HG02840 (cell line): ENCODE data around the gene ME3.

Source experiments
- ATAC-seq: cut with Tn5 transposase; IDR thresholded peaks from one replicate; pipeline ENCODE4 v1.9.1; 2021; ENCODE audit warnings: mild to moderate bottlenecking, moderate library complexity, moderate number of reproducible peaks; ENCODE audit not compliant: unreplicated experiment, low FRiP score

ME3 gene

DNA sequence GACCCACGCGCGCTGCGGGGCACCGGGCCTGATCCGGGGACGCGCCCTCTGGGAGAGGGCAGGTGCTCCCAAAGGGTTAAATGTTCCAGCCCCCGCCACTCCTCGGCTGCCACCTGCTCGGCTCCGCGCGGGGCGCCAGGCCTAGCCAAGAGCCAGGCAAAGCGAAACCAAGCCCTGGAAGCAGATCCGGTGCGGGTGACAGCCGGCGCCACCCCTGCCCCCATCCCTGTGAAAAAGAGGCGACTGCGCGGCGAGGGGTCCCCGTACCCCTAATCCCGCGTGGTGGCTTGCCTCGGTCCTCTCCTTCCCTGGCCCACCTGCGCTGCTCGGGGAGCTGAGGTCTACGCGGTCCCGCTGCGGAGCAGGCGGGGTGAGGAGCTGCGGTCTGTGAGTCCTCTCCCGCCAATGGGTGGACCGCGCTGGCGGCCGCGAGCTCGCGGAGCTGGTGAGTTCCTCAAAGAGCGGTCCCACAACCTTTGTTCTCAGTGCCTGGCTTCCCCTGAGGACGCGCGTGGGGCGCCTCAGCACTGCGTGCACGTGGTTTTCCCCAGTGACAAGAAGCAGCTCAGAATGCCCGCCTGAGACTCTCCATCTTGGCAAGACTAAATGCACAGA, at the start of gene ME3:
ME3 (minus strand) TSS at position 610 of the 615 bp plus-strand sequence.
- ATAC-seq: no peak

DNA sequence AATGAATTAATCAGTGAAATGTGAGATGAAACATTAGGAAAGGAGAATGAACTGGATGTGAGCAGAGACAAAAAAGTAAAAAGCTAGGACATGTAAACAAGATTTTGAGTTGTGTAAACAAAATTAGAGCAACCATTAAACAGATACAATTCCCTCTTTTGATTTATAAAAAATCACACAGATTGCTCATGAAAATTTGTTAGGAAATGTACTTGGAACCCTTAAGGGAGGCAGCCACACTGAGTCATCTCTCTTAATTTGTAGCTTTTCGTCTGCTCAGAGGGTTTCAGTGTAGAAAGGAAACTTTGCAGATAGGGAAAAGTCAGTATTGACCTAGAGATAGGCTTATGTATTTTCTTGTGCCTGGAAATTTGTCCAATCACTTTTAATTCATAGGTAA, 49.6 kb upstream of the ME3 start:
- ATAC-seq: no peak

DNA sequence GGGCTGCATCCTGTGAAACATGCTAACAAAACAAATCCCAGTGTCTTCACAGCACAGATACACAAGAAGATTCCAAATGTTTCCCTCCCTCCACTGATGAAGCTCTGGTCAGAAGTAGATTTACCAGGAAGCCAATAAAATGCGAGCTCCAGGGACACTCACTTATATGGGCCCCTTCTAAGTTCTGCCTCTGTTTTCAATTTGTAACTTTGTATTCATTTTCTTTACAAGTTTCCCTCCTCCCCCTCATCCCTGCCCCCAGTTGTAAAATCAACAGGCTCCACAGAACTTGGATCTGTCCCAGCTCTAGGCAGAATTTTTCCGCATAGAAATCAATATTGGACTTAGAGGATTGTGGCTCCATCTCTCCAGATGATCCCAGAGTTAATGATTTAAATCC, 48.1 kb upstream of the ME3 start:
- no peak for ATAC-seq

DNA sequence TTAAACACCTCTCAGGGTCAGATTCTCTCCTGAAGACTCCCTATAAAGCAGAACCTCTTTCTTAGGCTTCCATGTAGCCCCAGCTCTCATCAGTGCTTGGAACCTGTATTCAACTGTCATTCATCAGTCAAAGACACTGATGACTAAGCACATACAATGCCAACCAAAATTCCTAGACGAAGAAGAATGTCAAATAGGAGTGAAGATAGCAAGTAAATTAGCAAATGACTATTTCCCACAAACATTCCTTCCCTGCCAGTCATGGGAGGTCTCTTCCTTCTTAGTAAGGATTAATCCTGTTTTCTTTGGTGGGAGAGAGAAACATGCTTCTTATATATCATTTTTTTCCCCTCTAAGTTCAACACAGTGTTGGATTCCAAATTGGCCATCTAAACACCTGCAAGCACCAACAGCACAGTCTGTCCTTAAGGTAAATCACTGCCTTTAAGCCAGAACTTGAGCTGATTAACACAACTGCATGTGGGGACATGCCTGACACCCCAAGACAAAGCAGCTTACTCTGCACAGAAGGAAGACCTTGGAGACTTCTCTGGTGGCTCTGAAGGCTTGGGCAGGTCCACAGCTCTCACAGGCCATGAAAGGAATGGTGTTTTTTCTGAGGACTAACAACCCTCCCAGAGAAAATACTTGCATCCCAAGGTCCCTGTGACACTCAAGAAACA, 47.5 kb upstream of the ME3 start:
- no peak for ATAC-seq

DNA sequence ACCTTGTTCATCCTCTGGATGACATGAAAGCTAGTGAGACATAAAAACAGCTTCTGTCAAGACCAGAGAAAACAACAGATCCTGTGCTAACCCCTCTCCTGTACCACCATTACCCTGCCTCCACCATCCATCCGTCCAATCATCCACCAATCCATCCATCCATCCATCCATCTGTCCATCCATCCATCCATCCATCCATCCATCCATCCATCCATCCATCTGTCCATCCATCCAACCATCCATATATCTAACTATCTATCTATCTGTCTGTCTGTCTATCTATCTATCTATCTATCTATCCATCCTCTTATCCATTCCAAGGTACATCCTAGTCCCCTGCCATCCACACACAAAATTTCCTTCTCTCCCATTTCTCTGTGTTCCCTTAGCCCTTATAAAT, 46.6 kb upstream of the ME3 start:
- ATAC-seq: no peak

DNA sequence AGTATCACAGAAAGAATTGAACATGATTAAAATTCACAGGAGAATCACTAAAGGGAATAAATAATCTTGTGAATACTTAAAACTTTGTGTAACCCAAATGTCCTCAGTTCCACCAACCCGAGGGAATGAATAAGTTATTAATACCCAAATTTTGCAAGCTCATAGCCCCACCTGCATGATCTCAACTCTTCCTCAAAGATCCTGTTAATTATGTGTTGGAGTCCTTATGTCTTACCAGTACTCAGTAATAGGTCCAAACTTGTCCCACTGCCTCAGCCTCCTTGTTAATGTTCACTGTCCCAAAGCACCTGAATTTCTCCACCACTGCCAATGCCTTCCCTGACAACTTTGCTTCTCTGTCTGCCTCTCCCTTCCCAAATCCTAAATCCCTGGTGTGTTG, 46.1 kb upstream of the ME3 start:
- ATAC-seq: no peak

DNA sequence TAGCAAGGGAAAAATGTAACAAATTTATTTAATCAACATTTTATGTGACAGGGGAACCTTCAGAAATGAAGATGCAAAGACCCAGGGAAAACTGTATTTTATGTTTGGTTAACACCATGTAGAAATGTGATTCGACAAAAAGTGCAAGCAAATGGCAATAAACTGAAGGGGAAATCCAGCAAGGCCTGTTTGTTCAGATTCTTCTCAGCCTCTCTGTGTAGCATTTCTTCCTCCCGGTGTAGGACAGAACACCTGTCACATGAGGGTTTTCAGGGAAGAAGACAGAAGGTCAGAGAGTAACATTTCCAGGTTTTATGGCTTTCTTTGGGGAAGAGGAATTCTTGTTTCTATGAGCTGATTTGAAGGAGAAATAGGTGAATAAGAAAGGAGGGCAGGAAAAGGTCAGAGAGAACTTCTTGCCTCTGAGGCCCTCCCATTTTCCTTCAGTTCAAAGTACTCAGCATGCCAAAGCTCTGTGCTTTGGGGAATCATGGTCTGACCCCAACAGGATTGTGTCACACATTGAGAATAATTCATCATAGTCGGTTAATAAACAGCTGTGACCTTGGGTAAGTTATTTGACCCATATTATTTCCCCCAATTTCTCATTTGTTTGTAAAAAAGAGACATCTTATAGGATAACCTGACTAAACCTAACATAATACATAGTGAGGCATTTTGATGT, 45.5 kb upstream of the ME3 start:
- ATAC-seq: no peak

DNA sequence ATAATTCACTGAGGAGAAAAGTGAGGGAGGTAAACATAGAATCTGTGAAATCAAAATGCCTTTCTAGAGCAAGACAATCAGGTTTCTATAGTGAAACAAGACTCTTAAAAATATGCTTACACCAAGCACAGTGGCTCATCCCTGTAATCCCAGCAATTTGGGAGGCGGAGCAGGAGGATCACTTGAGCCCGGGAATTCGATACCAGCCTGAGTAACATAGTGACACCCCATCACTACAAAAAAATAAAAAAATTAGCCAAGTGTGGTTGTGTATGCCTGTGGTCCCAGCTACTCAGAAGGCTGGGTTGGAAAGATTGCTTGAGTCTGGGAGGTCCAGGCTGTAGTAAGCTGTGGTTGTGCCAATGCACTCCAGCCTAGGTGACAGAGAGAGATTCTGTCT, 43.2 kb upstream of the ME3 start:
- ATAC-seq: no peak

DNA sequence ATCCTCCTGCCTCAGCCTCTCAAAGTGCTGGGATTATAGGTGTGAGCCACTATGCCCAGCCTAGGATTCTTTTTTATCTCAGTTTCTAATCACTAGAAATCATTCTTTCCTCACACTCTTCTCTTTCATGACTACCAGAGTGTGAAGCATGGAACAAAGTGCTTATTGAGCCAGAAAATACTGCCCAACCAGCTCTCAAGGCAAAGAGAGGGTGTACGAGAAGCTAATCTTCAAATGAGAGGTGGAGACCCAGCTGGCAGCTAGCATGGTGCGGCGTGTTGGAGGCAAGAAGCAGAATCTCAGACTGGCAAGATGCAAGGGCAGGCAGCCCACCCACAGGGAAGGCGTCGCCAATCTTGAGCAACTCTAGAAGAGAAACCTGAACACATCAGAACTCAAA, 41.1 kb upstream of the ME3 start:
- no peak for ATAC-seq

DNA sequence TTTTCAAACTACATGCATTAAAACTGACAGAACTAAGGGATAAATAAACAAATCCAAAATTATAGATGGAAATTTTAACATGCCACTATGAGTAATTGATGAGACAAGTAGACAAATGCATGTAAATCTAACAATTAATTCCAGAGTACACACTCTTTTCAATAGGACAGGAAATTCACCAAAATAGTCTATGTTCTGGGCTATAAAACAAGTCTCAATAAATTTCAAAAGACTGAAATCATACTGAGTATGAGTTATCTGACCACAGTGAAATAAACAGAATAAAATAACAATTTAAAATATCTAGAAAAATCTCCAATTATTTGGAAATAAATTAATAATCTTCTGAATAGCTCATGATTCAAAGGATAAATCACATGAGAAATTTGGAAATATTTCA, 38.5 kb upstream of the ME3 start:
- no peak for ATAC-seq

DNA sequence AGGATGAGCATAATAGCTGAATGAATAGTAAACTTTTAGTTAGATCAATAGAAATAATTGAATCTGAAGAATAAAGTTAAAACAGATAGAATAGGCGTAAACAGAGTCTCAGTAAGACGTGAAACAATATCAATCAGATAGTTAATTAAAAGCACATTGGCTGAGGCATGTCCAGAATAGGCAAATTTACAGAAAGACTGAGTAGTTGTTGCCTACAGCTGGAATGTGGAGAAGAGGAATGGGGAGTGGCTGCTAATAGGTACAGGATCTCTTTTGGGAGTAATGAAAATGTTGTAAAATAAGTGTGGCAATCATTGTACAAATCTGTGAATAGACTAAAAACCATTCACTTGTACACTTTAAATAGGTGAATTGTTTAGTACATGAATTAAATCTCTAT, 36.3 kb upstream of the ME3 start:
- ATAC-seq: no peak

DNA sequence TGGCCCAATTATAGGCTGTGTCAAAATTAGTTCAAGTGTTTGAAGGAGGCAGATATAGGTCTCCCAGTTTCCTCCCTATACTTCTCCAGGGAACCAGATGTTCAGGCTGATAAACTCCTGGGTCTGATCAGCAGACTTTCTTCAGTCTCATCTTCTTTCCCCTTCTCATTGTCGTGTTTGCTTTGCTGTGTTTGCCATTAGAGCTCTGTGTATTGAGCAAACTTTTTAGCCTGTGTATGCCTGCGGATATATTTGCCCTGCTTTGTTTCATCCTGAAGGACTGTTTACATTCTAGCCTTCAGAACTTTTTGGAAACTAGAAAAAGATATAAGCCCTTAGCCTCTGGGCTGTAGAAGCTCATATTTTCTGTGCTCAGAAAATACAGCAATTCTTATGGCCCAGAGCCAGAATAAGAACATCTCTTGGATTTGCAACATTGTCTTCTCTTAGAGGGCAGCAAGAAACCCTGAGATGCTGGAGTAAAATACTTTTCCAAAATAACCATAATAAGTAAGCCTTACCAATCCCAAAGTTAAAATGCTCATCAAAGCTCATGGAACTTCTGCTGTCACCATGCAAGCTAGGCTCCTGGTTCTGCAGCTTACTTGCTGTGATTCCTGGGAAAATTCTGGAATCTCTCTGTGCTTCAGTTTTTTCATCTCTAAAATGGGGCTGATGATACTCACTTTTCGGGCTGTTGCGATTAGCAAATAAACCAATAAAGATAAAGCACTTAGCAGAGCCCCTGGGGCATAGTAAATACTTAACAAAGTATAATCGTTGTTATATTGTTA, 34.1 kb upstream of the ME3 start:
- ATAC-seq: no peak

DNA sequence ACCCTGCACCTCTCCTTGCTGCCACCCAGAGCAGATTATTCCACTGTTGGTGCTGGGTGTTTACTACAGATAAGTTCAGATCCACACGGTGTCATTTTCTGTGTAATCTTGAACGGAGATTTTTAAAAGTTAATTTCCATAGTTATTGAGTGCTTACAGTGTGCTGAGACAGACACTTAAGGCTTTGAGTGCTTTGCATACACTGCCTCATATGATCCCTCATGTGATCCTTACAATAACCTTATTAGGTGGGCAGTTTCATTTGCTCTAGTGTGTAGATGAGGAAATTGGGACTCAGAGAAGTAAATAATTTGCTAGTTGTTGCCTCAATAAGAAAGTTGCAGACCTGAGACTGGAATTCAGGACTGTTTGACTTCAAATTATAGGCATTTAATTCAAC, 32.3 kb upstream of the ME3 start:
- ATAC-seq: no peak

DNA sequence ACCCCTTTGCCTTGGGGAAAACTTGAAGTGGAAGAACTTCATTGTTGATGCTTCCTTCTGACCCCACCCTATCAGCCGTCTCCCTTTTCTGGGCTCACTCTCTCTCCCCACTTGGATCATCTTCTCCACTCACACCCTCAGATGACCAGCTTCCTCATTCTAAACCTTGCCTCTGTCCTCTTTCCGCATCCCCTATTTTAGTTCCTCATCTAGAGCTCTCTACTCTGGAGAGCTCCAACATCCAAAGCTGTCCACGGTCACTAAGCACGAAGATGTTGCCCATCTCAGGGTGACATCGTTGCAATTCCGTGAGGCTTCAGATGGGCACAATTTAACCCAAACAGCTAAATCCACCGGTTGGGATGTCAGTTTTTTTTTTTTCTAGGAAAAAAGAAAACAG, 31.6 kb upstream of the ME3 start:
- no peak for ATAC-seq

DNA sequence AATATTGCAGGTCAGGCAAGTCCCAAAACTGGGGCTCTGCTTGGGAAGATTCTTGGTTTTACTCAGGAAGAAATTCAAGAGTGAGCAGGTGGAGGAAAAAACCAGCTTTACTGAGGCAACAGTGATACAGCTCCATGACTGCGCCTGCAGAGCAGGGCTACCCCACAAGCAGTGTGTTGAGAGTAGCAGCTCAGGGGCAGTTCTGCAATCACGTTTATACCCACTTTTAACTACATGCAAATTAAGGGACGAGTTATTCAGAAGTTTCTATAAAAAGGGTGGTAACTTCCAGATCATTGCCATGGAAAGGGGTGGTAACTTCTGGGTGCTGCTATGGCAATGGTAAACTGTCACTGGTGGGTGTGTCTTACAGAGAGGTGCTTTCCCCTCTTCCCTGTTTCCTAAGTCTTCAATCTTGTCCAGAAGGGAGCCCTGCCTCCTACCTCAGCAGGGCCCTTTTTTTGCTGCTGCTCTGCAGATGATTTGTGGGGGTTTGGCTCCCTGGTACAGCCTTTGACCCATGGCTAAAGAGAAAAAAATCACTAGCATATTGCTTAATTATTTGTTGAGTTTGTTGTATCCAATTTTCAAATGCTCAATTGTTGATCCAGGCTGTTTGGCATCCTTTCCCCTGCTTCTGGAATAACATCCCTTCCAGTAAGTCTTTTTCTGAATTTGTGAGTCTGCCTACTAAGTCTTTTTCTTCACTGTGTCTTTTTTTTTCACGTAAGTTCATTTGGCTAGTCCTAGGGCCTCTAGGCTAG, 30.0 kb upstream of the ME3 start:
- ATAC-seq: no peak

DNA sequence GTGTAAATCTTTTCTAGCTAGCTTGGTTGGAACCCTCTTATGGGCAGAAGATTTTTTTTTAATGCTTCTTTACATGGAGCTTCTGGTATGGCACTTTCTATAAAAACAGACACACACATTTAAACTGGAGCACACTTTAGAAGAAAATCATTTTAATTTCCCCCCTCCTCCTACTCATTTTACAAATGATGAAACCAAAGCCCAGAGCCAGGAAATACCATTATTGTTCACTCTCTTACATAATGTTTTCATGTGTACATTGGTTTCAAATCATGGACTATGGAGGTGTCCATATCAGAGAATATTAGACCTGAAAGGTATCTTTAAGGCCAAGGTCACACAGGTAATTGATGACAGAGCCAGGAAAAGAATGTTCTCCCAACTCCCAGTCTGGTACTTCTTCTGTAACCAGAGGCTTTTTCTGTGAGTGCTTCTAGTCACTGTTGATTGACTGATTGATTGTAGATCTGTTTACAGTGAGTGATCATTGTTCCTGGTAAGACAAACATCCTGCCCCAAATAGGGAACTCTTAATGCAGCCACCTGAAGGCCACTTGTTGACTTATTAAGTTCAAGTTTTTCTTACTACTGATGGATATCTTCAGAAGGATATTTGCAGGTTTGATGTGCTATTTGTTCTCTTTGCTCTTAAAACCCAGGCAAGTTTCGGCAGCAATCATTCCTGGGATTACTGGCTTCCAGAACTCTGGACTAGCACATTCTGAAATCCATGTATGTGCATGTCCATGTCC, 26.8 kb upstream of the ME3 start:
- ATAC-seq: no peak

DNA sequence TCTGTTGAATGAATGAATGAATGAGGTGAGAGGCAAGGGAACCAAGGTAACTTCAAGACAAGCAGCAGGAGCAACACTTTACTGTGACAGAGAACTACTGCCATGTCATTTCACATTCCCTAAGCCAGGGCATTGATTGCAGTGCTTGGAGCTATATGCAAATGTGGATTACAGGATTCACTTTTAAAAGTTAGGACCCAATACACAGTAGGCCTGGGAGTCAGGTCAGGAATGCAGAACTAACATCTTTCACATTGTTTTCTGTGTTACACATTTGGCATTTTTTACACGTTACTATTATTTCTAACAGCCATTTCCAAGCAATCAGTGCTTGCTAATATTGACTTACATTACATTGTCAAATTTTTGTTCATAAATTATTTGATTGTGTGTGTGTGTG, 26.2 kb upstream of the ME3 start:
- no peak for ATAC-seq

DNA sequence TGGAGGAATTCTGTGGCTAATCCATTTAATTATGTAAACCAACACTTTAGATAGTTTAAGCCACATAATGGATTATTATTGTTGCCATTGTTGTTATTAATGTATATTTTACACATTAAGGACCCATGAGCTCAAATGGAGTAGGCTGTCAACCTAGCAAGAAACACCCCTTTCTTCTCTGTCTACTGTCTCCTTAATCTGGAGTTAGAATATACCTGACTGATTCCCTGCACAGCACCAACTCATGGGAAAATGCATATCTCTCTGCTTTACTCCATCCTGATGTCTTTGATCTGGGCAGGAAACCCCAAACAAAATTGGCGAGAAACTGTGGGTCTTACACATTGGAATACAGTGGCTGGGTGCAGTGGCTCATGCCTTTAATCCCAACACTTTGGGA, 24.0 kb upstream of the ME3 start:
- ATAC-seq: no peak

DNA sequence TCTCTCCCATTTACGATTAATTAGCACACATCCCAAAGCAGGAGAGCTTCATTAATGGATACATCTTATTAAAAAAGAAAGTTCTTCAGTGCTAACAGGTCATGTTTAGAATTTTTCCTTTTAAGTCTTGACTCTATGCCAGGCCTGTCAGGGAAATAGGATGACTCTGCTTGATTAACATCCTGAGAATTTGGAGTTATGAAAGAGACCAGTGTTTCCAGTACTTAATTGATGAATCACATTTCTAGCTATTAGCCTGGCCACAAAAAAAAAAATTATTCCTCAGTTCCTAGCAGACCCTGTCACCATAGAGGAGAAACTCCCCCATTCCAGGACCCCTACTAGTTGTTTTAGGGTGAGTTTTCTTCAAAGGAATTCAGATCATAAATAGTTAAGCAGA, 23.6 kb upstream of the ME3 start:
- ATAC-seq: no peak

DNA sequence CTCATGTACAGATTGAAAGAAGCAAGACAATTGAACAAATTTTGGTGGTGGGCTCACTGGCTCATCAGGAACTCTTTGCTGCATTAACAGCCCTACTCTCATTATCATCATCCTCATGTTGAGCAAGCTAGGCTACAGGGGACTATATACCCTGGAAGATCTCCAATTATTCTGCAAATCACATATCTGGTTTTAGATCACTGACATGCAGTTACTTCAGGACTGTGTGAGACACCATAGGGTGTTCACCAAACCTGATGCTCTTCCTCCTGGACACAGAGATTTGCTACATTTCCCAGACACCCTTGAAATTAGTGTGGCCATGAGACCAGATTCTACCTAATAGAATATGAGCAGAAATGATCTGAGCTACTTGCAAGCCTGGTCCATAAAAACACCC, 23.0 kb upstream of the ME3 start:
- ATAC-seq: no peak
